Skeletal muscle satellite cell (primary cell): ENCODE results near the gene HSBP1.

ENCODE experiments used
- H3K27me3 ChIP-seq: 2 replicates; pipeline ENCODE4 v1.7.0; 2013; ENCODE audit warnings: low read length; ENCODE audit not compliant: control insufficient read depth, insufficient read depth
- H3K36me3 ChIP-seq: 2 replicates; pipeline ENCODE4 v1.7.0; 2013; ENCODE audit warnings: mild to moderate bottlenecking, control low read depth, low read length; ENCODE audit not compliant: insufficient read depth
- H3K4me1 ChIP-seq: 2 replicates; pipeline ENCODE4 v1.7.0; 2013; ENCODE audit warnings: low read length; ENCODE audit not compliant: control insufficient read depth, insufficient read depth
- H3K4me2 ChIP-seq: 2 replicates; pipeline ENCODE4 v1.7.0; 2013; ENCODE audit warnings: mild to moderate bottlenecking, low read length
- H3K4me3 ChIP-seq: 2 replicates; pipeline ENCODE4 v1.7.0; 2013; ENCODE audit warnings: low read length
- H3K9ac ChIP-seq: 2 replicates; pipeline ENCODE4 v1.7.0; 2013; ENCODE audit warnings: mild to moderate bottlenecking, low read depth, low read length, moderate library complexity
- H3K9me3 ChIP-seq: replicated peaks from 2 replicates; pipeline ENCODE4 v1.7.0; 2013; ENCODE audit warnings: mild to moderate bottlenecking, control low read depth, low read length

HSBP1 gene

DNA sequence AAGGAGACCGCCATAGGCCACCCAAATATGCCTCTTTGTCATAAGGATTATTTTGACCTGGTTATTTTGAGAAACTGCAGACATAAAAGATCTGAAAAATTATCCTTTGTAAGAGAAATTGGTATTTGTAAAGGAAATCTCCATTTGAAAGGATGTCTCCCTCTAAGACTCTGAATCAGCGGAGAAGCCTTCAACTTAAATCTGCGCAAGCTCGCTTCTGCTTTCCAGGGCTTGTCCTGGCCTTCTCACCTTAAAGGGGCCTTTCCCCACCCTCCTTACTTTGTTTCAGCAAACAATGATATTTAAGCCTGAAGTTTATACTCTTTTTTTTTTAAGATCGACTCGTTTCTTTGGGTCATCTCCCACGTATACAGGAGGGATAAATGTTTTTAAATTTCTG is 34.5 kb downstream of the HSBP1 start:
- no peak overlapping the region for H3K4me3 ChIP-seq
- H3K36me3 ChIP-seq: no peaks in the 10 kb centered on the region
- no peaks in the 10 kb centered on the region for H3K9me3 ChIP-seq
- no peaks in the 10 kb centered on the region for H3K4me1 ChIP-seq
- H3K4me2 ChIP-seq: no peak overlapping the region
- no peak overlapping the region for H3K9ac ChIP-seq
- H3K27me3 ChIP-seq: peaks cover 6% of the 10 kb centered on the region

DNA sequence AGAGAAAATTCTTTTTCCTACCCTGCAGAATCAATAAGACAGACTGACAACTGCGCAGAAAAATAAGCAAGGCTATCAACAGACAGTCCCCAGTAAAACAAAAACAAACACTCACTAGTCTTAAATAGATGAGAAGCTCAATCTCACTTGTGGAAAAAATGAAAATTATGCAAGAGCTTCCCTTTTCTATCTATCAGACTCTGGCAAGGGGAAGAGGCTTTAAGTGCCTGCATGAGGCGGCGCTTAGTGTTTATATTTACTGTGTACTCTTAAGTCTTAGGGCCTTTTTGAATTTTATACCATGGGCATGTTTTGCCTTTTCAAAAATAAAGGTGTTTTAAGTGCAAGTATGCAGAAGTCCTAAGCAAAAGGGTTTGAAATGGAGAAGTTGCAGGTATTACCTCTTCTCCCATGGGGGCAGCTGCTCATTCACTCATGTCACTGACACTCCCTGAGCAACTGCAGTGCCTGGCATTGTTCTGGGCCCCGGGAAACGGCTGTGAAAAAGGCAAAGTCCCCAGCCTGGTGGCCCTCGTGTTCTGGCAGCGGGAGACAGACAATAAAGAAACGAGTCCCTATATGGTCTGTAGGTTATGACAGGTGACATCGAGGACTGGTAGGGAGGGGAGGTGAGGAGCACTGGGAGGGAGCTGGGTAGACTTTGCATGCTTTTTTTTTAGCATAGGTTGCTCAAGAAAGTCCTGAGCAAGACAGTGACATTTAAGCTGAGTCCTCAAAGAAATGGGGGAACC is 35.2 kb downstream of the HSBP1 start:
- no peaks in the 10 kb centered on the region for H3K9me3 ChIP-seq
- no peak overlapping the region for H3K4me2 ChIP-seq
- H3K27me3 ChIP-seq: peaks cover 6% of the 10 kb centered on the region
- H3K4me3 ChIP-seq: no peak overlapping the region
- H3K9ac ChIP-seq: no peak overlapping the region
- no peaks in the 10 kb centered on the region for H3K36me3 ChIP-seq
- H3K4me1 ChIP-seq: no peaks in the 10 kb centered on the region

DNA sequence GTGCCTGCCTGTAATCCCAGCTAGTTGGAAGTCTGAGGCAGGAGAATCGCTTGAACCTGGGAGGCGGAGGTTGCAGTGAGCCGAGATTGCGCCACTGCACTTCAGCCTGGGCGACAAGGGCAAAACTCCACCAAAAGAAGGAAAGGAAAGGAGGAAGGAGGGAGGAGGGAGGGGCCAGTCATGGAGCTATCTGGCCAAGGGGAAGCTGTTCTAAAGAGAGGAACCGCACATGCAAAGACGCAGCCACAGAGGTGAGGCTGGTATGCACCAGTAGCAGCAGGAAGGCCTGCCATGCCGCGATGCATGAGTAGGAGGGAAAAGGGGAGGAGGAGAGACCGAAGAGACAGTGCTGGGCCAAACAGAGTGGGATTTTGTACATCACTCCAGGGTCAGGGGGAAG is 35.9 kb downstream of the HSBP1 start:
- peaks cover 3% of the 10 kb centered on the region for H3K27me3 ChIP-seq
- H3K36me3 ChIP-seq: no peaks in the 10 kb centered on the region
- H3K9ac ChIP-seq: no peak overlapping the region
- H3K4me1 ChIP-seq: no peaks in the 10 kb centered on the region
- H3K4me2 ChIP-seq: no peak overlapping the region
- H3K9me3 ChIP-seq: no peaks in the 10 kb centered on the region
- no peak overlapping the region for H3K4me3 ChIP-seq

DNA sequence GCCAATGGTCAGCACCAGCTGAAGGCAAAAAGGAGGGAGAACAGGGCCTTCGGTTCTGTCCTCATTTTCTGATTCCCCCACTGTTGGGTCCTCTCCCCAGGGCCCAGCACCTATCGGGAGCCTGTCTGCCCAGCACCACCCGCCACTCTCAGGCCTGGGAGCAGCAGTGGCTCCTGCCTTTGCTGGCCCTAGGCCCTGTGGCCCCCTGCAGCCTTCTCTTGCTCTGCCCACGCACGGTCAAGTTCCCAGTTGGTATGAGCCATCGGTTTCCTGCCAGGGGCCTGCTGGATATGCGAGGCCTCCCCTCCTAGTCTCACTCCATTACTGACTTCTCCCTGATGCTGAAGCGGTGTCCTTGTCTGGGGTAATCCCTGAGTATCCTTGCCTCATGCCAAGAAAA is 37.5 kb downstream of the HSBP1 start:
- no peak overlapping the region for H3K4me2 ChIP-seq
- no peak overlapping the region for H3K4me3 ChIP-seq
- H3K4me1 ChIP-seq: no peaks in the 10 kb centered on the region
- H3K9me3 ChIP-seq: no peaks in the 10 kb centered on the region
- no peaks in the 10 kb centered on the region for H3K36me3 ChIP-seq
- H3K27me3 ChIP-seq: peaks cover 7% of the 10 kb centered on the region
- no peak overlapping the region for H3K9ac ChIP-seq

DNA sequence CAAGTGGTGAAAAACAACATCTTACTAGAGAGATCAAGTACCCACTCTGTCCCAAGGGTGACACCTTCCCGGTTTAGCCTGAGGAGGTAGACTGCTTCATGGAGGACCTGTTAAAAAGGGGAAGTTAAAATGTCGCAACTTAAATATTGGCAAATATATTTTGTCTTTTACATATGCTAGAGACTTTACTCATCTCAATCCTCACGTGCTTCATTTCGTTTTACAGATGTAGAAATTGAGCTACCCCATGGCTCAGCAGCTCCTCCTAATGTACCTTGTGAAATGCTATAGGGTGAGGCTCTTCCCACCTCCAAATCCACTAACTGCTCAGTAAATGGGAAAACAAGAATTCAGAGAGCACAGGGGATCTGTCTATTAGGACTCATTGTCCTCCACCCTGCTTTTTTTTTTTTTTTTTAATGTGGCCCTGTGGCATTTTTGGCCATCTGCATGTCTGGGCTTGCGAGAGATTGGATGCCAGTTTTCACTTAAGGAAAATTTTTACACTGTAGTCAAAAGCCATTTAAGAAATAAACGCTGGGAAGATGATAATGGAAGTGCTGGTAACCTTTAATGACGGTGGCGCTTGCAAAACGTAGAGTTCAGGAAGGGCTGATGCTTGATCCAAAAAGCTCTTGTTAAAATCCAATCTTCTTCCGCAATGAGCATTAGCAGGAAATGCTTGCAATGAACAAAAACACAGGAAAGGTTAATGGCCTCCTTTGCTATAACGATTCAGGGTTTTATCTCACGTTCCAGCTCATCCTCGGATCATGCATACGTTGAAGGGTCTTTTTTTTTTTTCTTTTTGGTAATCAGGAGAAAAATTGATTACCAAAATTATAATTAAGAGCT is 39.8 kb downstream of the HSBP1 start:
- Histone ChIP-seq H3K9ac (no peak overlapping the region), H3K27me3 (peaks cover 23% of the 10 kb centered on the region), H3K36me3 (no peaks in the 10 kb centered on the region), H3K4me1 (no peaks in the 10 kb centered on the region), H3K9me3 (no peaks in the 10 kb centered on the region), H3K4me3 (no peak overlapping the region), H3K4me2 (no peak overlapping the region)

DNA sequence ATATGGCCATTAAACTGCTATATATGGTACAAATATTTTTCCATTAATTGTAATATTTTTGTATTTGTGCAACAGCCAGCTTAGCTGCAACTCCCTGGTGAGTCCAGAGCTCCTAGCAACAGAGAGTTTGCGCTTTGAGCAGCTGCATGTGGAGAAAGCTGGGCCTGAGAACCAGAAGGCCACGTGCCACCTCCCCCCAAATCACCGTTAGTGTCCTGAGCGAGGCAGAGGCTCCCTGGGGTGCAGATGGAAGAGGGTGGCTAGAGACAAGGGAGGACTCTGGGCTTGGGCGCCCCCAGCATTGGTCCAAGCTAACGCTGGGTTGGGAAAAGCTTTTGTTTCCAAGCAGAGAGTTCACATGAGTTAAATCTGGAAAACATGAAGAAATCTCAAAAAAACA is 41.6 kb downstream of the HSBP1 start:
- H3K4me1 ChIP-seq: no peaks in the 10 kb centered on the region
- H3K36me3 ChIP-seq: no peaks in the 10 kb centered on the region
- no peak overlapping the region for H3K4me3 ChIP-seq
- no peak overlapping the region for H3K9ac ChIP-seq
- no peaks in the 10 kb centered on the region for H3K9me3 ChIP-seq
- H3K4me2 ChIP-seq: no peak overlapping the region
- H3K27me3 ChIP-seq: peaks cover 20% of the 10 kb centered on the region

DNA sequence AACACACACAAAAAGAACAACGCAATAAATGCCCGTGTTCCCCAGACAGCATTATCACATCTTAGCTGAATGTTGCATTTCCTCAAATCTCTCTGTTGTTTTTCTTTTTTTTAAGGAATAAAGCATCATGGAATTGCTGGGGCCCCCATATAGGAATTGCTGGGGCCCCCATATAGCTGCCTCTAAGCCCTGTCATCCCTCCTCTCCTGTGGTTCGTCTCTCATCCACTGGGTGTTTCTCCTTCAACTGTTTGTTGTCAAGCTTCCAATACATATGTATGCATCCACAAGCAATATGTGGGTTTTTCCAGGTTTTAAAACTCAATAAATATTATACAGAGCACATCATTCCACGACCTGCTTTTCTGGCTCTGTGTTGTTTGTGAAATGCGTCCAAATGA is 43.2 kb downstream of the HSBP1 start:
- no peaks in the 10 kb centered on the region for H3K9me3 ChIP-seq
- H3K4me3 ChIP-seq: no peak overlapping the region
- no peak overlapping the region for H3K4me2 ChIP-seq
- H3K27me3 ChIP-seq: peaks cover 26% of the 10 kb centered on the region
- no peaks in the 10 kb centered on the region for H3K4me1 ChIP-seq
- H3K9ac ChIP-seq: no peak overlapping the region
- no peaks in the 10 kb centered on the region for H3K36me3 ChIP-seq

DNA sequence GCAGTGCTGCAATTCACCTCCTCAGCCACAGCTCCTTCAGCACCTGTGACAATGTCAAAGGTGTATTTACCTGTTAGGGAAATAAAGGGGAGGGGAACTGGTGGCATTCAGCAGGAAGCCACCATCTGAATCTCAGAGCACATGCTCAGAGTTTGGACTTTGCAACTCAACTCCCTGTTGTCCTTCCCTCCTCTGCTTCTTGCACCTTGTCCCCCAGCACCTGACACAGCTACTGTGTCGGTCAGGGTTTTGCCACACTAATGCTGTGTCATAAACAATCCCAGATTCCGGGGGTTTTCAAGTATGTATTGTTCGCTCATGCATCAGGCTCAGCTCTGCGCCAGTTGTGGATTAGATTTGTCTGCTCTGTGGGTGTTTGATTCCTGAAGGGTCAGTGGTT is 43.7 kb downstream of the HSBP1 start:
- Histone ChIP-seq H3K9ac (no peak overlapping the region), H3K4me1 (no peaks in the 10 kb centered on the region), H3K9me3 (no peaks in the 10 kb centered on the region)

DNA sequence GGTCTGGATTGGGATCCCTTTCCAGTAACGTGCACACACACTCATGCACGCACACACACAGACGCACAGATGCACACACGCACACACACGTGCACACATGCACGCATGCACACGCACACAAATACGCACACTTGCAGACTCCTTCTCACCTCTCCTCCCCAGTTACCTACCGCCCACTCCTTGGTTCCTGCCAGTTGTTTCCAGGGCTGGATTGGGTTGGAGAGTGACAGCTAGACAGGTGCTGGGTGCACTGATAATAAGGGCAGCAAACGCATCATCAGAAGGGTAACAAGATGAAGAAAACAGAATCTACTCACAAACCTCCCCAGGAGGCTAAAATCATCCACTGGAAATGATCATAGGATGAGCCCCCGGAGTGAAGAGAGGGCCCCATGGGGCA is 45.0 kb downstream of the HSBP1 start:
- Histone ChIP-seq H3K36me3 (no peaks in the 10 kb centered on the region), H3K4me1 (no peaks in the 10 kb centered on the region), H3K9ac (no peak overlapping the region), H3K27me3 (peaks cover 38% of the 10 kb centered on the region), H3K9me3 (no peaks in the 10 kb centered on the region), H3K4me2 (no peak overlapping the region), H3K4me3 (no peak overlapping the region)

More for the DNA sequence above, 43.7 kb downstream of the HSBP1 start:
- no peaks in the 10 kb centered on the region for H3K36me3 ChIP-seq
- no peak overlapping the region for H3K4me2 ChIP-seq
- no peak overlapping the region for H3K4me3 ChIP-seq
- peaks cover 31% of the 10 kb centered on the region for H3K27me3 ChIP-seq

DNA sequence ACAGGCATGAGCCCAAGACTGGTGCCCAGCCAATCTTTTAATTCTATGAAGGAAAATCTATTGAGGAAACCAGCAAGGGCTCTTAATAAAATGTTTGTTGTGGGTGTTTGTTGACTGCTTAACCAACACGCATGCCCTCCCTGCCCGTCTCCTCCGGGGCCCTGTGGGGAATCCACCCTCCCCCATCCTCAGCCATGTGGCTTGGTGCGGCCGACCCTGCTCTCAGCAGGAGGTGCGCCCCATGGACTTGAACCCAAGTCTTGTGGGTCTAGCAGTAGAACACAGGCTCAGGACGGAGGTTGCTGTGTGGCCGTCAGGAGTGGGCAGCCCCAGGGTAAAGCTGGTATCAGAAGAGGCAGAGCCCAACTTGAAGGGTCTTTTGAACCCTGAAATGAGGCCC is 46.1 kb downstream of the HSBP1 start:
- H3K36me3 ChIP-seq: no peaks in the 10 kb centered on the region
- H3K9ac ChIP-seq: no peak overlapping the region
- no peak overlapping the region for H3K4me2 ChIP-seq
- peaks cover 47% of the 10 kb centered on the region for H3K27me3 ChIP-seq
- H3K4me1 ChIP-seq: no peaks in the 10 kb centered on the region
- no peak overlapping the region for H3K4me3 ChIP-seq
- H3K9me3 ChIP-seq: no peaks in the 10 kb centered on the region

DNA sequence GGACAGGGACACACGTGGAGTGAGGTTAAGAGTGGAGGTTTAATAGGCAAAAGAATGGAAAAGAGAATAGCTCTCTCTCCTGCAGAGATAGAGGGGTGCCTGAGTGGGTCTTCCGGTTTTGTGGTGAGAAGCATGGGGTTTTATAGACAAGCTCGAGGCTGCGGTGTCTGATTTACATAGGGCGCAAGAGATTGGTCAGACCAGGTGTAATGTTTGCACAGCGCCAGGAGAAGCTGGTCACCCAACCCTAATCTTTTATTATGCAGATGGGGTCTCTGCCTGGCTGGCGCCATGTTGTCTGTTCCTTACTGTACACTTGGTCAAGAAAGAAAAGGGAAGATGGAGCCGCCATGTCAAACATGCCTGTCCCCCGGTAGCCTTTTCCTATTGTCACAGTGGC is 46.6 kb downstream of the HSBP1 start:
- no peaks in the 10 kb centered on the region for H3K36me3 ChIP-seq
- no peaks in the 10 kb centered on the region for H3K4me1 ChIP-seq
- H3K4me3 ChIP-seq: no peak overlapping the region
- H3K27me3 ChIP-seq: peaks cover 51% of the 10 kb centered on the region
- no peaks in the 10 kb centered on the region for H3K9me3 ChIP-seq
- H3K4me2 ChIP-seq: no peak overlapping the region
- no peak overlapping the region for H3K9ac ChIP-seq

DNA sequence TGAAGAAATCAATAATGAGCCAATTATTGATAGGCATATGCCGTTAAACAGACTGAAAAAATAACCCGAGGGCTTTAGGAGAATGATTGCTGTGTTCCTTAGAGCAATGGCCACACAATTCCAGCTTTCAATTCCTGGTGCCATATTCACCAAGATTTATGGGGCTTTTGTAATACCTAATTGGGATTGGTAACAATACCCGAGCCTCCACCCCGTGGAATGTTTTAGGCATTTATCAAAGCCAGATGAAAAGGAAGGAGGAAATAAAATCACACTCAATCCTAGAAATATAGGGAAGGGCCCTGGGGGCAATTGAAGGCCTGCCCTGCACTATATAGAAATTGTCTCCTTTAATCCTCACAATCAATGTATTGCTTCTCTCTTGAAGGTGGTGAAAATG is 49.0 kb downstream of the HSBP1 start:
- no peak overlapping the region for H3K9ac ChIP-seq
- no peaks in the 10 kb centered on the region for H3K36me3 ChIP-seq
- H3K4me3 ChIP-seq: no peak overlapping the region
- H3K9me3 ChIP-seq: no peaks in the 10 kb centered on the region
- H3K4me2 ChIP-seq: no peak overlapping the region
- peaks cover 48% of the 10 kb centered on the region for H3K27me3 ChIP-seq
- no peaks in the 10 kb centered on the region for H3K4me1 ChIP-seq
